Inferior parietal cortex (tissue), 1 donor: ENCODE results near the gene FAM90A26.
"Not testable (repeated sequence)": the region's sequence is repeated elsewhere in the genome, so short reads cannot be mapped to it uniquely, and the experiment has no call there.

Source experiments
- DNase-seq: peaks from one replicate; pipeline ENCODE4 v3.0.0-alpha.2; 2016; ENCODE audit errors: extremely low spot score

Gene FAM90A26, protein sequence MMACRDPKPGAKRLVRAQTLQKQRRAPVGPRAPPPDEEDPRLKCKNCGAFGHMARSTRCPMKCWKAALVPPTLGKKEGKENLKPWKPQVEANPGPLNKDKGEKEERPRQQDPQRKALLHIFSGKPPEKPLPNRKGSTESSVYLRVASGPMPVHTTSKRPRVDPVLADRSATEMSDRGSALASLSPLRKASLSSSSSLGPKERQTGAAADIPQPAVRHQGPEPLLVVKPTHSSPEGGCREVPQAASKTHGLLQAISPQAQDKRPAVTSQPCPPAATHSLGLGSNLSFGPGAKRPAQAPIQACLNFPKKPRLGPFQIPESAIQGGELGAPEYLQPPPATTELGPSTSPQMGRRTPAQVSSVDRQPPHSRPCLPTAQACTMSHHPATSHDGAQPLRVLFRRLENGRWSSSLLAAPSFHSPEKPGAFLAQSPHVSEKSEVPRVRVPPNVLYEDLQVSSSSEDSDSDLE

DNA sequence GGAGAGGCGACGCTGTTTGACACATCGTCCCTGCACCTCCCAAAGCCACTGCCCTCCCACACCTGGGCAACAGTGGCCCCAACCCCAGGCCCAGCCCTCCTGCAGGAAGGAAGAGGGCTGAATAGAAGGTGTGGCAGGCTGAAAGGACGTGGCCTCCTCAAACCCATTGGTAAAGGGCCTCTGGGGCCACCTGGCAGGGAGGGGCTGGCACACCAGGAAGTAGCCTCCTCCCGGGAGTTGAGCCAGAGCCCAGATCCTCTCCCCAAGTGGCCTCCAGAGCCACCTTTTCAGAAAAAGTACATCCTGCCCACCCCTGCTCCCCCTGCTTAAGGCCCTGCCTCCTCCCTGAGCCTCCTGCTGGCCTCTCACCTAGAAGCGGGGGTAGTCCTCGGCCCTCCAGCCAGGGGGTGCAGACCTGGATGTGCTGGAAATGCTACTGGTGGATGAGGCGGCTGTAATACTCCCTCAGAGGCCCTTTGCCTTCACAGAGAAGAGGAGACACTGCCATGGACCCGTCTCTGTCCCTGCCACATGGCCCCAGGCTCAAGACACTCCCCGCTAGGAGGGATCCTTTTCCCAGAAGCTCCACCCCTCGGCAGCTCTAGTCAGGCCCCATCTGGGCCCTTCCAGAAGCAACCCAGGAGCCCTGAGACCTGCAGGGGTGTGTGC is at the start of gene FAM90A26:
FAM90A26 (plus strand) TSS at position 619 of the 669 bp plus-strand sequence. CDS start 2,764 bp downstream, outside the sequence.
- DNase-seq = not testable (repeated sequence)

DNA sequence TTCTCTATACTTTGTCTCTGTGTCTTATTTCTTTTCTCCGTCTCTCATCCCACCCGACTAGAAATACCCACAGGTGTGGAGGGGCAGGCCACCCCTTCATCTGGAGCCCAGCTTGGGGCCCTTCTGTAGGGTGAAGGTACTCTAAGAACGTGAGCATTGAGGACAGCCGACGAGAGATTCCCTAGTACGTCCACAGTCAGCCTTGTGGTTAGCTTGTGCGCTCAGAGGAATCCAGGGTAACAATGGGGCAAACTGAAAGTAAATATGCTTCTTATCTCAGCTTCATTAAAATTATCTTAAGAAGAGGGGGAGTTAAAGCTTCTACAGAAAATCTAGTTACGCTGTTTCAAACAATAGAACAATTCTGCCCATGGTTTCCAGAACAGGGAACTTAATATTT is 47.5 kb upstream of the FAM90A26 start:
- not testable (repeated sequence) for DNase-seq

DNA sequence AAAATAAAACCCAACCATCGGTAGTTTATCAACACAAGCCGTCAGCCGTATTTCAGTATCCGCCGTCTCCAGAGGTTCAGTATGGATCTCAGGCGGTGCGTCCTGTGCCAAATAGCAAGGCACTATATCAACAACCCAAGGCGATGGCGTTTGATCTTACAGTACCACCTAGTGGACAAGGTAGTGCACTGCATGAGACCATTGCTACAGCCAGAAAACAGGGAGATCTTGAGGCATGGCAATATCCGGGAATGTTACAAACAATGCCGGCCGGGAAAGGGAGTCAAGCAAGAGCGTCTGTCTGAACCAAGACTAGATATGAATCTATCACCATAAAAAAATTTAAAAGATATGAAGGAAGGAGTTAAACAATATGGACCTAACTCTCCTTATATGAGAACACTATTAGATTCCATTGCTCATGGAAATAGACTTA is 46.6 kb upstream of the FAM90A26 start:
- DNase-seq = peak; percentile 74

DNA sequence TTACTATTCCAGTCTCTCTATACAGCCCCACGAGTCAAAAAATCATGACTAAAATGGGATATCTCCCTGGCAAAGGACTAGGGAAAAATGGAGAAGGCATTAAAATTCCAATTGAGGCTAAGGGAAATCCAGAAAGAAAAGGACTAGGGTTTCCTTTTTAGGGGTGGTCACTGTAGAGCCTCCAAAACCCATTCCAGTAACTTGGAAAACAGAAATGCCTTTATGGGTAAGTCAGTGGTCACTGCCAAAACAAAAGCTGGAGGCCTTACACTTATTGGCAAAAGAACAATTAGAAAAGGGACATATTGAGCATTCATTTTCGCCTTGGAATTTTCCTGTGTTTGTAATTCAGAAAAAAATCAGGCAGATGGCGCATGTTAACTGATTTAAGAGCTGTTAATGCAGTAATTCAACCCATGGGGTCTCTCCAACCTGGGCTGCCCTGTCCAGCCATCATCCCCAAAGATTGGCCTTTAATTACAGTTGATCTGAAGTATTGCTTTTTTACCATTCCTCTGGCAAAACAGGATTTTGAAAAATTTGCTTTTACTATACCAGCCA is 44.5 kb upstream of the FAM90A26 start:
- not testable (repeated sequence) for DNase-seq

DNA sequence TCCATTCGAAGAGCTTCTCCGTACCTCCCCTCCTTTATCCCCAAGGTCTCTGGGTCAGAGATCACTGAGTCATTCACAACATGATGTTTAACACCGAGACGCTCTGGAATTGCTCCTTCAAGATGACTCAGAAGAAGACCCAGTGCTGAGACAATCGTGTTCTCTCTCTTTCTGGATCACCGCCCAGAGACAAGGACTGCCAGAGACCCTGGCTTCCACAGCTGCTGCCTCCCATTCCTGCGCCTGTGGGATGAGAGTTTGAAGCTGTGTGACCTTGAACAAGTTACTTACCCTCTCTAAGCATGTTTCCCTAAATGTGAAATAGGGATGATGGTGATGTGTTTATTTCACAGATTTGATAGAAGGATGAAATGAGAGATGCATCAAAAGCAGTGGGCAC is 38.8 kb upstream of the FAM90A26 start:
- not testable (repeated sequence) for DNase-seq

DNA sequence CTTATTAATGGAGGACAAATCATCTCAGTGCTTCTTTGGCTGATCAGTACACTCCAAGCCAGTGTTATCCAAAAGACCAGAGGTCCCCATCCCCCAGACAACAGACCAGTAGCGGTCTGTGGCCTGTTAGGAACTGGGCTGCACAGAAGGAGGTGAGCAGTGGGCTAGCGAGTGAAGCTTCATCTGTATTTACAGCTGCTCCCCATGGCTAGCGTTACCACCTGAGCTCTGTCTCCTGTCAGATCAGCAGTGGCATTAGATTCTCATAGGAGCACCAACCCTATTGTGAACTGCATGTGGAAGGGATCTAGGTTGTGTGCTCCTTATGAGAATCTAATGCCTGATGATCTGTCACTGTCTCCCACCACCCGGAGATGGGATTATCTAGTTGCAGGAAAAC is 37.4 kb upstream of the FAM90A26 start:
- not testable (repeated sequence) for DNase-seq

DNA sequence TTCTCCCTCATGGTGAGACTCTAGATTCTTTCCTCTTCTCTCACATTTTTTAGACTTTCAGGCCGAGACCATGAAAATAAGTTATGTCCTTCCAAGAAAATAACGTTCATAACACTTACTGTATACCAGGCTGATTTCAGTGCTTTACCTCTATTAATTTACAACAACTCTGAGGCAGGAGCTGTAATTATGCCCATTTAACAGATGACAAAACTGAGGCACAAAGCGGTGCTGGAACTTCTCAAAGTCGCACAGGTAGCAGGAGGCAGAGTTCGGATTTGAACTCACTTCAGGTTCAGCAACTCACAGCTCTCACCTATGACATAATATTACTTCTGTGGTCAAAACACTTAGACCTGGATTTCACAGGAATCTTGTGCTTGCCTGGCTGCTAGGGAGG is 36.2 kb upstream of the FAM90A26 start:
- not testable (repeated sequence) for DNase-seq

DNA sequence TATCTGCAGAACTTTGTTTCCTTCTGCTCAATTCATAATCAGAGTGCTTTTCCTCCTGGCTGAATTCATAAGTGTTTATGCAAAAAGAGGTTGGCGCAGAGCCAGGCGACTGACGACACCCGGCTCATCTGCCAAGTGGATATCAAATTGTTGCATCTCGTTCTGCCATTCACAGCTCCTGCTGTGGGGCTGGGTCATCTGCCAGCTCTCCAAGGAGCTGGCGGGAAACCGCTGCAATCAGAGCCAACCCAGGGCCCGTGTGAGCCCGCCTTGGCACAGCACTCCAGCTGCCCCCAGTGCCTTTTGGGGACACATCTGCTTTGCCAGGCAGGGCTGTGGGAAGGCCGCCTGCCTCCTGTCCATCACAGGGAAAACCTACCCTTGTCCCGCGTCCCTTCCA is 35.7 kb upstream of the FAM90A26 start:
- DNase-seq = peak; percentile 21

DNA sequence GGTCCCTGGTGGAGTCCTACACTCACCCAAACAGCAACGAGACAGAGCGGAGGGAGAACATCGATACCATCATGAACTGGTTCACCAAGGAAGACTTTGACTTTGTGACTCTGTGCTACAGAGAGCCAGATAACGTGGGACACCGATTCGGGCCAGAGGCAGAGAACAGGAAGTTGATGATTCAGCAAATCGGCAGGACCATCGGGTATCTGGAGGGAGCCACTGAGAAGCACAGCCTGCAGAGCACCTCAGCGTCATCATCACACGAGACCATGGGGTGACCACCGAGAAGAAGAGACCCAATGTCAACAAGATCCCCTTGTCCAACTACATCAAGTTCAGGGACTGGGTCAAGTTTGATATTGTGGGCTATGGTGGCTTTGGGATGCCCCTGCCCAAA is 29.2 kb upstream of the FAM90A26 start:
- DNase-seq = not testable (repeated sequence)

DNA sequence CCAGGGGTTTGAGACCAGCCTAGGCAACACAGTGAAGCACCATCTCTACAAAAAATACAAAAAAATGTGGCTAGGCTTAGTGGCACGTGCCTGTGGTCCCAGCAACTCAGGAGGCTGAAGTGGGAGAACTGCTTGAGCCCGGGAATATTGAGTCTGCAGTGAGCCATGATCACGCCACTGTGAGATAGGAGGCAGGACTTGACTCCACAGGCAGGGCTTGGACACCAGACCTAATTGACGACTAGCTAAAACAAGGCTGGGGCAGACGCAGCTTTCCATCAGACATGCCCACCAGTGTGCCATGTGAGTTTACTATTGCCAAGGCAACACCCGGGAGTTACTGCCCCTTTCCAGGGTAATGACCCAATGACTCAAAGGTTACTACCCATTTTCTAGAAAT is 27.4 kb upstream of the FAM90A26 start:
- not testable (repeated sequence) for DNase-seq

DNA sequence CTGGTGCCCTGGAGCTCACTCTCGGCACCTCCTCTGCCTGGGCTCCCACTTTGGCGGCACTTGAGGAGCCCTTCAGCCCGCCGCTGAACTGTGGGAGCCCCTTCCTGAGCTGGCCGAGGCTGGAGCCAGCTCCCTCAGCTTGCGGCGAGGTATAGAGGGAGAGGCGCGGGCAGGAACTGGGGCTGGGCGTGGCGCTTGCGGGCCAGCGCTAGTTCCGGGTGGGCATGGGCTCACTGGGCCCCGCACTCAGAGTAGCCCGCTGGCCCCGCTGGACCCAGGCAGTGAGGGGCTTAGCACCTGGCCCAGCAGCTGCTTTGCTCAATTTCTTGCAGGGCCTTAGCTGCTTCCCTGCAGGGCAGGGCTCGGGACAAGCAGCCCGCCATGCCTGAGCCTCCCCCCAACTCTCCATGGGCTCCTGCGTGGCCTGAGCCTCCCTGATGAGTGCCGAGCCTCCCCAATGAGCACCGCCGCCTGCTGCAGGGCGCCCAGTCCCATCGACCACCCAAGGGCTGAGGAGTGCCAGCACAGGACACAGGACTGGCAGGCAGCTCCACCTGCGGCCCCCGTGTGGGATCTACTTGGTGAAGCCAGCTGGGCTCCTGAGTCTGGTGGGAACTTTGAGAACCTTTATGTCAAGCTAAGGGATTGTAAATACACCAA is 26.7 kb upstream of the FAM90A26 start:
- DNase-seq = no peak

DNA sequence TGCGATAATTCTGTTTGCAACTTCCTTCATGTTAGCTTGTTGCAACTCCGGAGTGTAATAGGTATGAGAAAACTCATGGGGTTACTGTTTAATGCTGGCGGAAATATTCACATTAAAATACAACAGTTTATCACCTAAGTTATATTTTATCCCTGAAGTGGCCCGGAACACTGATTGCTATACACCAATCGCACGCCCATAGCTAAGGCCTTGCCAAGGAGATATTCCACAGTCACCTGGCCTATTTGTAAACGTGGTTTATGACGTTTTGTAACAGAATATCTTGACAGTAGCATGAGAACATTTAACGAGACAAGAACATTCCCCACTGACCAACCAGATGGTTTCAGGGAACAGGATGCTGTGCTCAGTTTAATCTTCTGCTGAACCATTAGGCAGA is 23.2 kb upstream of the FAM90A26 start:
- DNase-seq = no peak

DNA sequence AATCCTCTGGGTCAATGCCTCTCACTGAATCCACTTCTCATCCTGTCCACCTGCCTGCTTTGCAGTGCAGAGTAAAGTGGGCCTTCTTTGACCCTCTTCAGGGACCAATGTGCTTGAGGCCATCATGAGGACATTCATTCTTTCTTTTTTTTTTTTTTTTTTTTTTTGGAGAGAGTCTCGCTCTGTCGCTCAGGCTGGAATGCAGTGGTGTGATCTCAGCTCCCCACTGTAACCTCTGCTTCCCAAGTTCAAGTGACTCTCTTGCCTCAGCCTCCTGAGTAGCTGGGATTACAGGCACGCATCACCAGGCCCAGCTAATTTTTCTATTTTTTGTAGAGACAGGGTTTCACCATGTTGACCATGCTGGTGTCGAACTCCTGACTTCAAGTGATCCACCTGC is 22.8 kb upstream of the FAM90A26 start:
- not testable (repeated sequence) for DNase-seq

DNA sequence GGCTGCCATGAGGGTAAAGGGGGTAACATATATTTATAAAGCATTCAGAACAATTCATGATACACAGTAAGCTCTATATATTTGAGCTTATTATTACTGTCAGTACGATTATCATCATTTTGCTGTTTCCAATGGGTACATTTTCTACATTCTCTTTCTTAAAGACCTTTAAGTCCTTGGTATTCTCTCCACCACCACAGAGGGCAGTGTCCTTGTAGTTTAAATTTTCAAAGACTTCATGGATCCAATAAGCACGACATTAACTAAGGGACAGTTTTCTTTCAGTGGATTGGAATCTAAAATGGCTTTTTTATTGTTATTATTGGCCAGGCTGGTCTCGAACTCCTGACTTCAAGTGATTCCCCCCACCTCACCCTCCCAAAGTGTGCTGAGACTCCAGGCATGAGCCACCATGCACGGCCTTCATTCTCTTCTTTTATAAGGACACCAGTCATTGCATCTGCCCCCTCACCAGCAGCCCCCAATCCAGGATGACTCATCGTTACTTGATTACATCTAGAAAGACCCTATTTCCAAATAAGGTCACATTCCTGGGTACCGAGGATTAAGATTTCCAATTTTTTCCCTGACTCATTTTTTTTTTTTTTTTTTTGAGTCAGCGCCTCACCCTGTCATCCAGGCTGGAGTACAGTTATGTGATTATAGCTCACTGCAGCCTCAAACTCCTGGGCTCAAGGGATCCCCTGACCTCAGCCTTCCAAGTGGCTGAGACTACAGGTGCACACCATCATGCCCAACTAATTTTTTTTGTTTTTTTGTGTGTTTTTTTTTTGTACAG is 21.4 kb upstream of the FAM90A26 start:
- not testable (repeated sequence) for DNase-seq

DNA sequence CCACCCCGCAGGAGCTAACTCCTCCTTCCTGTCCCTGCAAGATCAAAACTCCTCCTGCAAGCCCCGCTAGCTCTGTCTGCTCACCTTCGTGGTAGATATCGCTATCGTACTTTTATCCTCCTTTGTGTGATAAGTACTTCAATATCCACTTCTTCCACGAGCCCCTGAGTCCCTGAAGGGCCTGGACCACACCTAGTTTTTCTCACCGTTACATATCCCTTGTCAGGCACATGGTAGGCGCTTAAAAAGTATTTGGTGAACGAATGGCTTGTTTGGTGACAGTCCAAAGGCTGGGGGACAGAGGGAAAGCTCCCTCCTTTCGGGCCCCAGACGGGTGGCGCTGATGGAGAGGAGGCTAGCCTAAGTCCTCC is 18.4 kb upstream of the FAM90A26 start:
- DNase-seq = not testable (repeated sequence)

DNA sequence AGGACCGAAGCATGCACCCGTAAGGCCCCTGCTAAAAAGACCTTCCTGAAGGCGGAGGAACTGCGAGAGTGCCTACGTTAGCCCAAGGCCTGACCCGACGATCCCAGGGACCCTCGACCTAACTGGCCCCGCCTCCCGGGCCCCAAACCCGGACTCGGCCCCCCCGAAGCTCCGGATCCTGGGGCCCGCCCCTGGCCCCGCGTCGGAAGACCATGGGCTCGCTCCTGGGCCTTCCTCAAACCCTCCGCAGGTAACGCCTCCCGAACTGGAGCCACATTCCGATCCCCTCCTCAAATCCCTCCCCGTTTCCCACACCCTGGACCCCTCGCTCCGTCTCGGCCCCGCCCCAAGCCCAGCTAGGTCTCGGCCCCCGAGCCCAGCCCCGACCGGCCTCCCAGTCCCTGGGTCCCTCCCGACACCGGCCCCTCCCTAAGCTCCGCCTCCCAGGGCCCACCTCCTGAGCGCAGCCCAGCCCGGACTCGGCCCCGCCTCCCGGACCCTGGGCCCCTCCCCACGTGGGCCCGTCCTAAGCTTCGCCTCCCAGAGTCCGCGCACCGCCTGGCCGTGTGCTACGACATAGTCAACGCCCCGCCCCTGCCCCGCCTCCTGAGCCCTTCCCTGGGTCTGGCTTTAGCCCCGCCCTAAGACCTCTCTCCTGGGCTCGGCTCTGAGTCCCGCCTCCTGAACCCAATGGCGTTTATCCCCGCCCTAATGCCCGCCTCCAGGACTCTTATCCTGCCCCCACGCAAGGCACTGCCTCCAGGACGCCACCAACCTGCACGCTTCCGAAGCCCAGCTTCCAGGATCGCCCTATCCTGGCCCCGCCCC is 17.8 kb upstream of the FAM90A26 start:
- peak; percentile 77 for DNase-seq

DNA sequence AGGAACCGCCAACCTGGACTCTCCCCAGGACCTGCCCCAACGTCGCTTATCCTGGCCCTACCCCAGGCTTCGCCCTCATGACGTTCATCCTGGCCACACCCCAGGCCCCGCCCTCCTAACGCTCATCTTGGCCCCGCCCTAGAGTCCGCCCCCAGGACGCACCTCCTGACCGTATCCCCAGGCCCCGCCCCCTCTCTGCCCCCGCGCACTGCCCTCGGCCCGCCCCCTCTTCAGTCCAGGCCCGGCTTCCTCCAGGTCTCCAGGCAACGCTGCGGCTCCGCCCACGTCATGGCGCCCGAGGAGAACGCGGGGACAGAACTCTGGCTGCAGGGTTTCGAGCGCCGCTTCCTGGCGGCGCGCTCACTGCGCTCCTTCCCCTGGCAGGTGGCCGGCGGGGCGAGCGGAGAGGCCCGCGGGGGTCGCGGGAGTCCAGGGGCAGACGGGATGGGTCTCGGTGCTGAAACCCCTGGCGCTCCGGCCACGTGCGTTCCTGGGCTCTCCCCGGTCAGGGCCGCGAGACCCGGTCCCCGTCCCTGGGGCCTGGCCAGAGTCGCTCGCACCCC is 17.1 kb upstream of the FAM90A26 start:
- peak; percentile 90 for DNase-seq

DNA sequence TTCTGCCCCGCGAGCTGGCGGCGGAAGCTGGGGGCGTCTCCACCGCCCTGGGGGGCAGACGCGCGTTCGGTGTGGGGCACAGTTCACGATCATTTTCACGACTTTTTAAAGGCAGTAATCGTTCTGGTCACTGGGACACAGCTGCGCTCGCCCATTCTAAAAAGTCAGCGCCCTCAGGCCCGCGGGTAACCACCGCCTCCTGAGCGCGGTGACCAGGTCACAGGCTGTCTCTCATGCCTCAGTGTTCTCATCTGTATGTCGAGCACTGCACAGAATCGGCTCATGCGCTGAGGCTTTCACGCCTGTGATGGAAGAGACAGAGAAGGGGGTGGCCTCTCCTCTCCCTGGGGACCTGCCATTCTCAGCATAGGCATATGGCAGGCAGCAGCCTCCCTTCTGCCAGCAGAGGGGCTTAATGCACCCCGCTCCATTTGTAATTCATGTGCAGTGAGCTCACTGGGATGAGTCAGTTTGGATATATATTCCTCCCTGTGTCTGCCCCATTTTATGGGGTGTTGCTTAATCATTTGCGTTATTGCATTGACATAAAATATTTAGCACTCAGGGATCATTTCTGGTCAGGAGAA is 16.5 kb upstream of the FAM90A26 start:
- not testable (repeated sequence) for DNase-seq

DNA sequence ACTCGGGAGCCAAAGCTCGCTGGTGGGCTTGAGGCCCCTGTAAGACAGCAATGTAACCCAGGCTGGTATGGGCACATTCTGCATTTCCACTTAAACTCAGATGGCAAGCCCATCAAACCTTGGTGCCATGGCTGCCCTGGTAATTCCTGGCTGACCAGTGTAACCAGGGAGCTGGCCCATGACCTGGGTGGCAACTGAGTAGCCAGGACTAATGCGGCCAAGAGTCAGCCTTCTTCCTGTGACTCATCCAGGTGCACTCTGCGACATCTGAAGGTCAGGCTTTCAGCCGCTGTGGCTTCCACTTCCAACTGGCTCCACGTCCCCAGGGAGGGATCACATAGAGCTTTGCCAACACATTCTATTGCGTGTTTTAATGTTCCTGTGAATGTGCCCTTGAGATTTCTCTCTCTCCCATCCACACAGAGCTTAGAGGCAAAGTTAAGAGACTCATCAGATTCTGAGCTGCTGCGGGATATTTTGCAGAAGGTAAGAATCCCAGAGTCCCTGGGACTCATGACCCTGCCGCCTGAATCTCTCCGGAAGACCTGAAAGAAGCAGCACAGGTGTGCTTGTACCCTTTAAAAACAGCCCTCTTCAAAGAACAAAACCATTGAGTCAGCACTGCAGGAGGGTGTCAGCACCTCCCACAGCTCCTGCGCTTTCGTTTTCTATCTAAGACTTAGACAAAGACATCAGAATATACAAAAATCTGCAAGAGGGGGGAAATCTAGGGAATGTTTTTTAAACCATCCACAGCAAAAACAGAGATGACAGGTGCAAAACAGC is 14.9 kb upstream of the FAM90A26 start:
- DNase-seq = not testable (repeated sequence)
